Measurements from ENCODE around the gene PTPRT.
"Not testable (repeated sequence)": the region's sequence is repeated elsewhere in the genome, so short reads cannot be mapped to it uniquely, and the experiment has no call there.

Gene PTPRT

DNA sequence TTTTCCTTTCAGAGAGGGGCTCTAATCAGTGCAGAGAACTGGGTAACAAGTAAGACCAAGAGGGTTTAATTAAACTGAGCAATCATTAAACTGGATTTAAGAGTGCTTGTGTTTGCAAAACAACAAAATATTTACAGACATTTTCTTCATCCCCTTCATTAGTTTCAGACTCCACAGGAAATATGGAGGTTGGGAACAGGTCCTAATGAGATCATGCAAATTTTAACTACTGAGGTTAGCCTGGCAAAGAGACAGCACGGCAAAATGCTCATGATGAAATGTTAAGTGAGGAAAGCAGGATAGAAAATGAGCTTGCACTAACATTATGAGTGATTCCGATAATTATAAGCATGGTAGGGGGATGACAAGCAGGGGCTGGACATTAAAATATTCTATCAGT lies 268.9 kb downstream of the PTPRT start:
- H3K27ac ChIP-seq: no peak overlapping the region
- TF ChIP-seq ZFX (IDR thresholded peaks at IDR 0.05; ENCODE audit: borderline replicate concordance): no peak
- TF ChIP-seq, protein P1, sequence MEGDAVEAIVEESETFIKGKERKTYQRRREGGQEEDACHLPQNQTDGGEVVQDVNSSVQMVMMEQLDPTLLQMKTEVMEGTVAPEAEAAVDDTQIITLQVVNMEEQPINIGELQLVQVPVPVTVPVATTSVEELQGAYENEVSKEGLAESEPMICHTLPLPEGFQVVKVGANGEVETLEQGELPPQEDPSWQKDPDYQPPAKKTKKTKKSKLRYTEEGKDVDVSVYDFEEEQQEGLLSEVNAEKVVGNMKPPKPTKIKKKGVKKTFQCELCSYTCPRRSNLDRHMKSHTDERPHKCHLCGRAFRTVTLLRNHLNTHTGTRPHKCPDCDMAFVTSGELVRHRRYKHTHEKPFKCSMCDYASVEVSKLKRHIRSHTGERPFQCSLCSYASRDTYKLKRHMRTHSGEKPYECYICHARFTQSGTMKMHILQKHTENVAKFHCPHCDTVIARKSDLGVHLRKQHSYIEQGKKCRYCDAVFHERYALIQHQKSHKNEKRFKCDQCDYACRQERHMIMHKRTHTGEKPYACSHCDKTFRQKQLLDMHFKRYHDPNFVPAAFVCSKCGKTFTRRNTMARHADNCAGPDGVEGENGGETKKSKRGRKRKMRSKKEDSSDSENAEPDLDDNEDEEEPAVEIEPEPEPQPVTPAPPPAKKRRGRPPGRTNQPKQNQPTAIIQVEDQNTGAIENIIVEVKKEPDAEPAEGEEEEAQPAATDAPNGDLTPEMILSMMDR (IDR thresholded peaks at IDR 0.05): no peak

DNA sequence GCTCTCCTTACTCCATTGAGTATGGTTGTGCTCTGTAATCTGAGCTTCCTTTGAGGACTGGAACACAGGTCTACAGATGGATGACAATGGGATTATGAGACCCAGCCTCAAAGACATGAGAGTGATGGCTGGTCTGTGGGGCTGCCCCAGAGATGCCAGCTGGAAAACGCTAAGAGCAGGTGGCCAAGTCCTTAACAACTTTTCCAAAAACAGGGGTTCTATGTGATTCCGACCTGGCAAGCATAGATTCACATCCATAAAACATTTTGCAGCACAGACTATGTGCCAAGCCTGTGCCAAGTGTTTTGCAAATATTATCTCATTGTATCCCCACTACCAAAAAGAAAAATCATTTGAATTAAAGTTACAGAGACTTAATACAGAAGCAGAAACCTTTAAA lies 270.4 kb downstream of the PTPRT start:
- TF ChIP-seq ZFX (IDR thresholded peaks at IDR 0.05; ENCODE audit: borderline replicate concordance): no peak
- TF ChIP-seq, protein P1 (IDR thresholded peaks at IDR 0.05): no peak
- no peak overlapping the region for H3K27ac ChIP-seq

DNA sequence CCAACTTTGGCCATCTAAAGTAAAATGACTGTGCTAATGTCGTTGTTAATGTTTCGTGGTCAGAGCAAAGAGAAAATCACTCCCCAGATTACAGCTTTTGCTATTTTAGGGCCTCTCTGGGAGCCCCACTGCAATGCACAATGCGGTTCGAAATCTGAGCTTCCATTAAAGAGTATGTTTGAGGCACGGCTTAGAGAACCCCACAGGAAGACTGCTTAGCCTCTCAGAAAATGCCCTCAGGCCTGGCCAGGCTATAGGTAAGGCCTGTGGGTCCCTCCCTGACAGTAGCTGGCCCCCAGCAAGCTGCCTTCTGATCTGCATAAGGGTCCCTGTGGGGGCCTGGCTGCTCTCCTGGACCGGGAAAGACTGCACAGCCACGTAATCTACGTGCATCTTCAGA lies 274.6 kb downstream of the PTPRT start:
- TF ChIP-seq ZFX (IDR thresholded peaks at IDR 0.05; ENCODE audit: borderline replicate concordance): no peak
- TF ChIP-seq, protein P1 (IDR thresholded peaks at IDR 0.05): no peak
- no peak overlapping the region for H3K27ac ChIP-seq

DNA sequence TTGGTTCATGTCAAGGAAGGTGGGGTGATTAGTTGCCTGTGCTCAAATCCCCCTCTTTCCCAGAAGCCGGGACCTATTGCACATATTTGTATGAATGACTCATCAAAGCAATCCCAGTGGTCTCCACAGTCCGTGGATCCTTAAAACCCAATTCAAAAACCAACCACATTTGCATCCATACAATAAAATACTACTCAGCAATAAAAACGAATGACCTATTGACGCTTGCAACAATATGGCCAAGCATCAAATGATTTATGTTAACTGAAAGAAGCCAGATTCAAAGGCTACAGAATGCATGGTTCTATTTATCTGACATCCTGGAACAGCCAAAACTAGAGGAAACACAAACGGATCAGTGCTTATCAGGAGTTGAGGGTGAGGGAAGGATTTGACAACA lies 275.4 kb downstream of the PTPRT start:
- TF ChIP-seq, protein P1 (IDR thresholded peaks at IDR 0.05): no peak
- TF ChIP-seq ZFX (IDR thresholded peaks at IDR 0.05; ENCODE audit: borderline replicate concordance): no peak

DNA sequence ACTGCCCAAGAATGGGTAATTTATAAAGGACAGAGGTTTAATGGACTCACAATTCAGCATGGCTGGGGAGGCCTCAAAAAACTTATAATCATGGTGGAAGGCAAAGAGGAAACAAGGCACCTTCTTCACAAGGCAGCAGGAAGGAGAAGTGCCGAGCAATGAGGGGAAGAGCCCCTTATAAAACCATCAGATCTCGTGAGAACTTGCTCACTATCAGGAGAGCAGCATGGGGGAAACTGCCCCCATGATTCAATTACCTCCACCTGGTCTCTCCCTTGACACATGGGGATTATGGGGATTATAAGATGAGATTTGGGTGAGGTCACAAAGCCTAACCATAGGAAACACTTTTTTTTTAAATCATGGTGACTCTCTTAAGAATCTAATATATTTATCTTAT lies 278.9 kb downstream of the PTPRT start:
- H3K27ac ChIP-seq: not testable (repeated sequence)

More for the DNA sequence above, 275.4 kb downstream of the PTPRT start:
- H3K27ac ChIP-seq: no peak overlapping the region

DNA sequence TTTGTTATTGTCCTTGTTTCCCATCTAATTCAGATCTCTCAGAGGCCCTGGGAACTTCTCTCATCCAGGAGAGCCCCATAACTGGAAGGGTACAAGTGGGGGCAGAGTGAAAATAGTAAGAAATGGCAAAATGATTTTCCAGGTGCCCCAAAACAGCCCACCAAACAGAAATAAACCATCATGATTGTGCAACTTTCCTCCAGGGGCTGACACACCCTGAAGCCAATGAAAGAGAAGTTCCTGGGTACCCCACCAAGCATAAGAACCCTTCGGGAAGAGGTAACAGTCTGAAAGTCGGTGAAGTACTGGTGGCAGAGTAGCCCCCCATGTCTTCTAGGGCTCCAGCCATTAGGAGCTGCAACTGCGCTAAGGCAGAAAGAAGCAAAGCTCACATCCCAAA lies 282.0 kb downstream of the PTPRT start:
- TF ChIP-seq ZFX (IDR thresholded peaks at IDR 0.05; ENCODE audit: borderline replicate concordance): no peak
- TF ChIP-seq, protein P1 (IDR thresholded peaks at IDR 0.05): no peak
- no peak overlapping the region for H3K27ac ChIP-seq

DNA sequence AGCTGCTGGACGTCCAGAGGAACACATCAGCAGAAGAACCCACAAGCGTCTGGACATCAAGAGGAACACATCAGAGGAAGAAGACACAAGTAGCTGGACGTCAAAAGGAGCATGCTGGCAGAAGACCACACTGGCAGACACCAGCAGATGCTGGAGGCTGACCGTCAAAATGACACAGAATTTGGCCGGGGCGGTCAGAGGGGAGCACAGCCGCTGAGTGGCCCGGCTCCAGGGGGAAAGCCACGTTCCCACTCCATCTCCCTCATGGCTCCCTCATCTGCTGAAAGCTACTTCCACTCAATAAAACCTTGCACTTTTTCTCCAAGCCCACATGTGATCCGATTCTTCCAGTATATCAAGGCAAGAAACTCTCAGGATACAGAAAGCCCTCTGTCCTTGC lies 283.6 kb downstream of the PTPRT start:
- TF ChIP-seq, protein P1 (IDR thresholded peaks at IDR 0.05): no peak
- no peak for TF ChIP-seq ZFX (IDR thresholded peaks at IDR 0.05; ENCODE audit: borderline replicate concordance)
- no peak overlapping the region for H3K27ac ChIP-seq

DNA sequence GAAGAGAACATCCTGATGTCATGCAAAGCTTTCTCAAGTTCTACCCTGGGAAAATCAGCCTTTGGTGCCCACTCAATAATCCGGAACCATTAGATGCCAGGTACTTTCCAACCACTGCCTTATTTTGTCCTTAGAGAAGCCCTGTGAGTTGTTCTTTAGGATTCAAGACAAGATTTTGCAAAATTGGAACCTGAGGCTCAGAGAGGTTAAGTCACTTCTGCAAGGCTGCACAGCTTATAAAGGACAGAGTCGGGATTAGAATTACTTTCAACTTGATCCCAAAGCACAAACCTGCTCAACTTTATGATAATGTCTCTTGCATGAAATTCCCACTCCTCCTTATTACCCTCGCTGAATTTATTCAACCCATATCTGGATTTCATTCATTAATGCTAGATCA lies 287.2 kb downstream of the PTPRT start:
- TF ChIP-seq ZFX (IDR thresholded peaks at IDR 0.05; ENCODE audit: borderline replicate concordance): no peak
- TF ChIP-seq, protein P1 (IDR thresholded peaks at IDR 0.05): no peak

More for the DNA sequence above, 287.2 kb downstream of the PTPRT start:
- H3K27ac ChIP-seq: no peak overlapping the region

All from 22Rv1 (cell line).